GM18519 (cell line): ENCODE results near the gene FNDC3B.
A peak's percentile ranks its signal among the peaks of the same experiment; 100 is the strongest.

Experiments
- ATAC-seq: cut with Tn5 transposase; IDR thresholded peaks from one replicate; pipeline ENCODE4 v1.9.1; 2021; ENCODE audit warnings: mild to moderate bottlenecking, moderate library complexity; ENCODE audit not compliant: unreplicated experiment, low FRiP score

FNDC3B gene

DNA sequence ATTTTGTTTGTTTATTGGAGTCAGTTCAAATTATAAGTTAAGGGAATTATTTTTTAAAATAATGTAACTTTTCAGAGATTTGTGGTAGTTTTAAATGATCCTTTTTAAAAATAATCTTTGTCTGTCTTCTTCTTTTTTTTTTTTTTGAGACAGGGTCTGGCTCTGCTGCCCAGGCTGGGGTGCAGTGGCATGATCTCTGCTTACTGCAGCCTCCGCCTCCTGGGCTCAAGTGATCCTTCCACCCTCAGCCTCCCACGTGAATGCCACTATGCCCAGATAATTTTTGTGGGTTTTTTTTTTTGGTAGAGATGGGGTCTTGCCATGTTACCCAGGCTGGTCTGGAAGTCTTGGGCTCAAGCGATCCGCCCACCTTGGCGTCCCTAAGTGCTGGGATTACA lies 12.6 kb downstream of the FNDC3B start:
- no peak for ATAC-seq

DNA sequence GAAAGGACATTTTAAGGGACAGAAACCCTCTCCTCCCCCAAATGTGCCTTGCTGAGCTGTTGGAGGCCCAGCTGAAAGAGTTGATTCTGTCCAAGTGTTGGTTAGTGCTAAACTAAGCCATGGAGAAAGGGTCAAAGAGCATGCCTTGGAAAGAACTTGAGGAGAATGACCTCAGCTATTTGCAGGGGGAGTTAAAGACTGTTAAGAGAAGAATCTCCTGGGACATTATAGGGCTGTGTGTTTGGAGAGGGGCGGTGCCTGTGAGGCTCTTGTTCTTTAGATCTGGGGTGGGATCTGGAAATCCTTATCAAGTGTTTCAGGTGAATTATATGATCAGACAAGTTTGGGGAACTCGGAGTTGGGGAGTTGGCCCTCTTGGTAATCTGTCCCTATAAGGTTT lies 13.0 kb downstream of the FNDC3B start:
- no peak for ATAC-seq

DNA sequence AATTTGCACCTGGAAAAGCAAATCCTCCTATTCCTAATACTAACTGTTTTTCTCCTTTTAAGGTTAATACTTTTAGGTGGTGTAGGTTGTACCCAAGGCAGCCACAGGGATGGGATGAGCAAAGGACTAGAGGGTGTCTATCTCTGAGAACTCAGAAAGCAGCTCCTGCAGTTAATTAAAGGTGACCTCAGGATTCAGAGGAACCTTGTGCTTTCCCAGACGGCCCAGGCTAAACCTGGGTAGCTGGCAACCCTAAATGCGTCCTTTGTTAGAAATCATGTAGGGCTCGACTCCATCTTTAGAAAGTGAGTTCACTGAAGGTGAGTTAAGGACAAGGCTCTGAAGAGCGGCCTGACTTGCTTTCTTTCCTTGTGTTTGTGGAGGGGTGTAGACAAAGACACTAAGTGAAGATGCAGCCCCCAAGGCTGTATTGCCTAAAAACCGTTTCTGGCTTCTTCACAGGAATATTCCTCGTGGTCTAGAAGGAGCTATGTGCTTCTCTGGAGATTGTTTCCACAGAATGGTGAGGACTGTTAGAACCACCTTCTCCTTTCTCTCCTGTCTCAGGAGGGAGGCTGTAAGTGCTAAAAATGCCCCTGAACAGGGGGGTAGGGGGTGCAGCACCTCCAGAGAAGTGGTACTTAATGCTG lies 14.9 kb downstream of the FNDC3B start:
- ATAC-seq, result no peak

DNA sequence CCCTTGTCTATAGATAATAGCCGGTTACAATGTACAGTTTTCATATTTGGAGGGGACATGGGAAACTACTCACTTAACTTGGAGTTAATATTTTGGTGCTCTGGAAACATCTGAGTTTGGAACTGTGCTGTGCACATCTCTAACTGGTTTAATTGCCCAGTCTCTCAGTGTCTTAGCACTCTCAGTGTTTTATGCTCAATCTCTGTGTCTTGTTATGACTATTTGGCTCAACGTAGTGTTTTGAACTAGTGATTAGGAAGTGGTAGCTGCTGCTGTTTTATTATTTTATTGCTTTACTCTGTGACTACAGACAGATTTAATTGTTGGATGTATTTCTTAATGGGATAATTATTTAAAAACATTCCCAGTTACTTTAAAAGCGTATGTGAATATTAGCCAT lies 17.0 kb downstream of the FNDC3B start:
- no peak for ATAC-seq

DNA sequence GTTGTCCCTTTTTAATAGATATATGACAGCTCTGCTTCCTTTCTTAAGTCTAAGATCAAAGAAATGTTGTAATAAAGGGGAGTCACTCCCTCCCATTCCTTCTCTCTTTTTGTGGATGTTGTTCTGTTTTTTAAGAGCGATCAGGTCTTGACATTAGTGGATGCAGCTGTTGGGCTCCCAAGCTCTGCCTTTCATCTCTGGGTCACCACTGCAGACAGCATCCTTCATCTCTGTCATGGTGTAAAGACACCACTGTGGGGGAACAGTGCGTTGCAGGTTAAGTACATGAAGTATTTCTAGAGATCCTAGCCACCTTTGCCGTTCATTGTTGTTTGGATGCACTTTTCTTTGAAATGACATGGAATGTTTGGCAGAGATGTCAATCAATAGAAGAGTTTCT lies 17.7 kb downstream of the FNDC3B start:
- ATAC-seq, result no peak

DNA sequence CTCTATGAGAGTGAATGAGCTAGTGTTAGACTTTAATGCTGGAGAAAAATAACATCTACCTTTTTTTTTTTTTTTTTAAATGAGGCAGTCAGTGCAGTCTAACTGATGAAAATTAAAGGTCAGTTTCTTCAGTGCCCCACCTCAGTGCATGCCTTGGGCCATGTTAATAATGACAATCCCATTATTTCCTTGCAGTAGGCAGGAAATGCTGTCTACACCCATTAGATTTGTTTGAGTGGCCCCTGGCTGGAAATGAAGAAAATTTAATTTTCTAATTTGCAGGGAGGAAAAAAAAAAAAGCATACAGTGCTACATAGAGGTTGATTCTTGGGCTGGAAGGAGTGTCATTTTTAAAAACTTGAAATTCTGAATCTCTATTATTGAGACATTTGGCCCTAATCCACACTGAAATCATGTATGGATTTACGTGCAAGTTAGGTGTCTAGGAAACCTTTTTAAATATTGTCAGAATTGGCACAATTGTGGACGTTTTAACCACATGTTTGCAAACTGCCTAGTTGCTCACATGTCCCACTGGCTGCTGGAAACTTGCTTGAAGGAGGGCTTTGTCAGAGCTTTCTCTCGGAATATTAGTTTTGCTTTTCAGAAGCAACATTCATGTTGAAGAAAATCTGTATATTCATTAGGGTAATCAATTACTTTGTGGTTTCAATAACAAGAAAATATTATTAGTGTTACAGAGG lies 18.4 kb downstream of the FNDC3B start:
- no peak for ATAC-seq

DNA sequence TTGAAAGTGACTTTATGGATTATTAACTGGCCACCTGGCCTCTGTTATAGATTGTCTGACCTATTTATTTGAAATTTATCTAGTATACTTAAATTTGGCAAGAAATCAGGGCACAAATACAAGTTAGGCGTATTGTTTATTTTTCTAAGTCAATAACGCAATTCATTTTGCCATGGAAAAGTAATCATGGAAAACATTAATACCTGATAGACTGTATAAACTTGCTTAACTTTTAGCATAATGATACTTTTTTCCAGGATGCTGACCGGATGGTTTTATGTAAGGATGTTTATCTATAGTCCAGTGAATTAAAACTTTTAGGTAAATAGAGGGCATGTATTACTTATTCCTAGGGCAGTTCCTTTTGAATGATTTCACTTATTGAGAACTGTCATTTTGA lies 20.2 kb downstream of the FNDC3B start:
- no peak for ATAC-seq

DNA sequence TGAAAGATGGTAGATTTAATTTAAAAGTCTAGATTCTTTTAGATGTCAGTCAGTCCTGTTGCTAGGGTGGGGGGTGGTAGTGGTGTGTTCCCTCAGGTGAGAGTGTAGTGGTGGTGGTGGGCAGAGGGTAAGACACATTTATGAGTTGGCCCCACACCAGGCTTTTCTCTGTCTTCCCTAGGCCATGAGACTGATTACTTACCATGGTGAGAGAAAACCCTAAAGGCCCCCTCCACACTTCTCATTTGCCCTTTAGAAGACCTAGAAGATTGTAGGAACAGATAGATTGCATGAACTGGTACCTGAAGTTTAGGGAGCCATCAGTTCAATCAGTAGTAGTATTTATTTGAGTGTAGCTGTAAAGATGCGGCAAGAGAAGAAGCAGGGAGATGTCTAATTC lies 20.9 kb downstream of the FNDC3B start:
- no peak for ATAC-seq

DNA sequence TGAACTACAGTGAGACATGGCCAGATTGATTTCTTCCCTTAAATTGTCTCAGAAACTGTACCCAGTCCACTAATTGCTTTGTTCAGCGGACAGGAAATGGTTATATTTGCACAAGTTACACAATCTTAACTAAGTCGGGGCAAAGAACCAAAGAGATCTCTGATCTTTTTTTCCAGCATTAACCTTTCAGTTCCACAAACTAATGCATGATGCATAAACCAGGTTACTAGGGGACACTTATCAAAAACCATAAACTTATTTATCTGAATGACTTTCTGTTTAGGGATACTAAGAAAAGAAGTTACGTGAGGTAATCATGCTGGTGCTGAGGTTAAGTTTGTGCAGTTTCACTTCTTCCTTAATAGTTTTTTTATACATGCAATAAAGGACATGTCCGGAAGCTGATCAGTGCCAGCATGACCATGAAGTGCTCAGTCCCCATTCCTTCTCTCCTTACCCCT lies 22.4 kb downstream of the FNDC3B start:
- peak; percentile 86 for ATAC-seq

DNA sequence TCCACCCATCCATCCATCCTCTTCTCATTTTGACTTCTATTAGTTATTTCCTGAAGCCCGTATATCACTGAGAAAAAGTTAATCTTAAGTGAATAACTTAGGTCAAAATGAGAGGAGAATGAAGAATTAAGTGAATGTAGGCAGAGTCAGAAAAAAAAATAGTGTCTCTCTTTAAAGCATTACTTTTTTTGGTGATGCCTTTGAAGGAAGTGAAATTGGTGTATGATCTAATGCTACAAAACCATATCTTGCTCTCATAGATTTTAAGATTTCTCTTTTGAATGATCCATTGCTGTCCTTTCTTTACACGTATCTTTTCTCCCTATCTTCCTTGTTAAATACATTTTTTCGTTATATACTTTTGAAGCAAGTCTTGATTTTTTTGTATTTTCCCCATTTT lies 23.4 kb downstream of the FNDC3B start:
- ATAC-seq, result no peak

DNA sequence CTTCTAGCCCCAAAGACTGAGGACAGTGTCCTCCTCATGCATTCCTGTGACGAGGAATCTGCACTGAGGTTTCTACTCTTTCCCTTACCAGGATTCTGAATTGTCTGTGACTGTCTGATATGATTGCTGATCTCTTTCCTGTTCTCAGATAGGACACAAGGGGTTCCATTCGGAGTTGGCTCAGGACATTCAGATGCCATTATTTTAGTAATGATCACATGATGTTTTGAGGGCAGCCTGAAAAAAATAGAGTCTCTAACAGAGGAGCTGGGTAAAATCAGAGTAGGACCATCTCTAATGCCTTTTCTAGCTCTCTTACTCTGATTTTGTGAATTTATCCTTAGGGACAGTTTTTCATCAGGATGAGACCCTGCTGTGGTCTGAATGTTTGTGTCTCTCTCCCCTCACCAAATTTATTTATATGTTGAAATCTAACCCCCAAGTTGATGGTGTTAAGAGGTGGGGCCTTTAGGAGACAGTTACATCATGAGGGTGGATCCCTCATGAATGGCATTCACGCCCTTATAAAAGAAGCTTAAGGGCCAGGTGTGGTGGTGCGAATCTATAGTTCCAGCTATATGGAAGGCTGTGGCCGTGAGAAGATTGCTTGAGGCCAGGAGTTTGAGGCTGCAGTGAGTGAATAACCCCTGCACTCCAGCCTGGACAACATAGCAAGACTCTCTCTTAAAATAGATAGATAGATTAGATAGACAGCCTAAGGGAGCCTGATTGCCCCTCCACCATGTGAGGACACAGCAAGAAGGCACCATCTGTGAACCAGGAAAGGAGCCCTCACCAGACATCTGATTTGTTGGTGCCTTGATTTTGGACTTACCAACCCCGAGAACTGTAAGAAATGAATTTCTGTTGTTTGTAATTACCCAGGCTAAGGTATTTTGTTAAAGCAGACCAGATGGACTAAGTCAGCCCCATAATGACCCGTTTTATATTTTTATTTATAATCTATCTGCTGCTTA lies 24.4 kb downstream of the FNDC3B start:
- no peak for ATAC-seq

DNA sequence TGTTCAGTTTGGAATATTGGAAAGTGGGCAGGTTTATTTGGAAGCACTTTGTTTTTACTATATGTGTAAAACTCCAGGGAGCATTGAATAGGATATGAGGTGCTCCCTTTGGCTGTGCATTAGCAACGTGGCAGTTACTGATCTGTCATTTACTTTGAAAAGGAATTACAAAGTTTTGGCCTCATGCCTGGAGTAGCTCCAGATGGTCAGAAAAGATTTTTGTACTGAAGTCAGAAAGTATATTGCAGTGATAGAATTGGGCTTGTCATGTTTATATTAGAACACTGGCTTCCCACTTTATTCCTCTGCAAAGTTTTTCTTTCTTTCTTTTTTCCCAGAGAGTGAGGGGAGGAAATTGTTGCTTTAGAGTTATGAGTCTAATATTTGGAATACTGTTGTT lies 26.1 kb downstream of the FNDC3B start:
- ATAC-seq, result no peak

DNA sequence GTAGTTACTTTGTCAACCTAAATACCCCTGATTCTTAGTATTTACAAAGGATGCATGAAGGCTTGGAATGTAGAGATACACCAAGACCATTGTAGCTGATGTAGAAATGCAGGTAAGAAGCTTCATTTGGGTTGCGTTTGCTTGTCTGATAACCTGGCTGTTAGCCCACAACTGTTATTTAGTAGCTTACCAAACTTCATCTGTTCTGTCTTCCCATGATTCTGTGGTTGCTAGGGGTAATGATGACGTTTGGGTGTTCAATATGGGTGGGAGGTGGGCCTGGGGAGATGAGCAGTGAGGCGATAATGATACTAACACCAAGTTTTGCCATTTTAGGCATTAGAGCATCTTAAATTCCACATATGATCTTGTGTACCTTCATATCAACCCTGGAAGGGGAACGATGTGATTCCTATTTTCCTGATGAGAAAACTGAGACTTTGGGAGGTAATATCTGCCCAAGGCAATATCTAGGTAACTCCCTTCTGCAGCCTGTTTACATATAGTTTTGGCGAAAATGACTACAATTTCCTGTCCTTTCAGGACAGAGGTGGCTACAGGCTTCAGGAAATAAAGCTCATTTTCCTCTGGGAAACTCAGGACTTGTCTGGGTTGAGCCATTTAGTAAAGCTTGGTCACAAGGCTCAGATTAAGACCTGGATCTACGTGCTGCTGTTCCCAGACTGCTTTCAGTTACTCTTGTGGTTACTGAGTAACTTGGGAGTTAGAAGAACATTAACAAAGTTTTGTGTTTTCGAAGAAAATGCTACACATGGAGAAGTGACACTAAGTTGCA lies 26.8 kb downstream of the FNDC3B start:
- ATAC-seq, result no peak

DNA sequence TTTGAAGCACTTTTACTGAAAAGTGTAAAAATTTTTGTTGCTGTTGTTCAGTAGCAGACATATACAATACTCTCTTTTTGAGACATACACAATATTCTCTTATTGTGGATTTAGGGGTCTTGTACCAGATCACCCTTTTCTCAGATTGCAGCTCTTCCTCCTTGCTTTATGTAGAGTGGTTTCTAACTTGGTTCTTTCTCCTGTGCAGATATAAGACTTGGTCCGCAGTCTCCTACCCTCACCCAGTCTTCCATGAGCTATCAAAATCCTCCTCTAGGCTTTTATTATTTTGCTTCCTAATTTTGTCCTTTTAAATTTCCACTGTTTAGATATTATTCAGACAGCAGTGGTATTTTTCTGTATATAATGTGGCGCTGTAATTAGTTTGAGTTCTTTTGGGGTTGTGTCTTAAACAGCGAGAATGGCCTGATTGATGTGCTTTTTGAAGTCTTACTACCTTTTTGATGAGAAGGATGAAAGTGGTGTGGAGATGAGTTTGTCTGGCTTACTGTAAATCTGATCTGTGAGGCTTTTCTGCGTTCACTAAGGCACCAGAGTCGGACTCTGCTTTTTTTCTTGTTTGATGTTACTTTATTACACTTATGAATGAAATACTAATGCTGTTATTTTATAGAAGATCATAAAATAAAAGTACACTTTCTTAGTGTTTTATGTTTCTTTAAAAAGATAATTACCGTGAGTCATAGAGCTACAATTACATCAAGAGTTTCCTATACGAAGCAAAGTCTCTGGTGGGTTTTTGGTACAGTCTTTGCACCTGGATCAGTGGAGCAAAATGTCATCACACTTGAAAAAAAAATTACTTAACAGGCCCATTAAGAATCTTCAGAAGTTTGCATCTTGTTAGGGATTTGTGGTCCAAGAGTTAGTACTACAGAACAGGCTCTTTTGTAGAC lies 27.8 kb downstream of the FNDC3B start:
- ATAC-seq, result no peak

DNA sequence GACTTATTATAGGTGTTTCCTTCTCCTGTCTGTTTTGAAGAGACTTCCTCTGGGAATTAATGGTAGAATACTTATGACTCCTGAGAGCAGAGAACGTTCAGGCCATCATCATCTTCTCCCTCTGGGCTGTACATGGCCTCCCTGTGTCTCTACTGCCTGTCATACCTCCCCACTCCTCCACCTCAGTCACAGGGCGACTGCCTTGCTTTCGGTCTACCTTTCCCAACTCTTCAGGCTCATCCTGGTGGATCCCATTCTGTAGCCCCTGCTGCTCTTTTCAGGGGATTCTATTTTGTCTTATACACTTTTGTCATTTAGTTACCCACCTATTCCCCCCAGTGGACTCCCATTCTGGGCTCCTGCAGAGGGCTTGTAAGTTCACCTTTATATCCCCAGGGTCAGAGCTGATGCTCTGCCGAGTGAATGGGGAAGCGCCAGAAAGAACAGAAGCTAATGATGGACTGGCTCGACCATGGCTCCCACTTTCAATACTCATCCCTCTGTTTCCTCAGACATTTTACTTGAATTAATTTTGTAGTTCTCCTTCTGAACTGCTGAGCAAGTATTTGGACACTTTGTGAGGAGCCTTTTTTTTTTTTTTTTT lies 28.6 kb downstream of the FNDC3B start:
- no peak for ATAC-seq

DNA sequence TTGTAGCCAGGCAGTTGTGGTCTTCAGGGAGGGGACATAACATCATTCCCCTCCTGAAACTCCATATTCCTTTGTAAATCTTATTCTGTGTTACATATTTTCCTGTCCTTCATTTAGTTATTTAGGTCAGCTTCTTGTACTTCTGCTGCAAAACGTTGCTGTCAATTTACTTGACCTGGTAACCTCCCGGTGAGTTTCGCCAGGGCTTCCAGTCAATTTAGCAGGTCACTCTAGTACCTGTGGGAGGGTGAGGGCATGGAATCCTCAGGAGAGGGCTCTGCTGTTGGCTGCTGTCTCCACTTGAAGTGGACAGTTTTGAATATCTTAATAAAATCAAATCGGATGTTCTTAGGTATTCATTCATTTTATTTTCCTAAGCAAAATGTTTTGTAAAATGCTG lies 29.6 kb downstream of the FNDC3B start:
- no peak for ATAC-seq

DNA sequence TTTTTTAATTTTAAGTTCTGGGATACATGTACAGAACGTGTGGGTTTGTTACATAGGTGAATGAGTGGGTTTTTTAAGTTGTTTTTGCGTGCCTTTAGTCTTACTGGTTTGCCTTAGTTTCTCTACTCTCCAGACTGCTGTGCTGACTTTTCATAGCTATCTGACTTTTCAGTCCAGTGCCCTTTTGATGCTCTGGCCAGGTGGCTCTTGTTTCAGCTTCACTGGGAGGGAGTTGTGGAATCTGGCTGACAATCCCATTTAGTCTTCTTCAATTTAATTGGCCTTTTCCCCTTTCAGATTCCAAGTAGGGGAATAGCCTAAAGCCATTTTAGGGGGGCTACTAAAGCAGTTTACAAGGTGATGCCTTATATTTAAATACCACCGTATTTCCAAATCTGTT lies 30.1 kb downstream of the FNDC3B start:
- ATAC-seq, result no peak

DNA sequence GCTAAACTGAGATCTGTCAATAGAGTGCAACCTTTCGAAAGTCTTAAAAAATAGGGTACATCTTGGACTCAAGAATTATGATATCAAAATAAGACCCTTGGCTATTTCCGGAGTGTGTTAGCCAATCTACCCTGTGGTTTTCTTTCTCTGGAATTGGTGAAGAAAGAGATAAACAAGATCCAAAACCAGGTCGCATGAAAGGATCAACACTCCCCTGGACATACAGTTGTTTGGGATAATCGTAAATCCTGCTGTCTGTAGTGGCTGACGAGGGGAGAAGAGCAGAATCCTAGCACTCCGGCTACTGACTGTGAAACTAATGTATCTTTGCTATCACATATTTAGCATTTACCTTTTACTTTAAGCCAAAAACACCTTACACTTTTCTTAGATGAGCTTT lies 30.9 kb downstream of the FNDC3B start:
- ATAC-seq, result no peak

DNA sequence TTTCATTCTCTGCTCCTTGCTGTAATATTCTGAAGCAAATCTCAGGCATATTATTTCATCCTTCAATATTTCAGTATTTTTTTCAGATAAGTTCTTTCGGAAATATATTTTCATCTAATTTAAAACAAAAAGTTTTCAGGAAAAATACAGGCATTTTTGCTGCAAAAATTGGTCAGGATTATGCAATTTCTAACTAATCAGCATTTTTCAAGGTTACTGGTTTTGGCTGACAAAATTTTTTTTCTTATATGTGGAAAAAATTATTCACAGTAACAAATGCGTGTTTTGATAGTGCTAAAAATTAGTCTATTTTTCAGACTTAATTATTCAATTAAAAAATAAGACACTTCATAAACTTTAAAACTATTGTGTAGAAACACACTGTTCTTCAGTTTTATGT lies 31.4 kb downstream of the FNDC3B start:
- ATAC-seq, result no peak
